HG02884 (cell line): ENCODE results near the gene COX5B.

Experiments
- ATAC-seq: cut with Tn5 transposase; IDR thresholded peaks from one replicate; pipeline ENCODE4 v1.9.1; 2021; ENCODE audit warnings: mild to moderate bottlenecking, moderate library complexity; ENCODE audit not compliant: unreplicated experiment

The COX5B gene

GRCh38 chr2:97653874-97654273, 8.0 kb downstream of the COX5B start:
- no peak for ATAC-seq

- no peak for ATAC-seq
Observed at GRCh38 chr2:97654309-97654708, 8.4 kb downstream of the COX5B start.

GRCh38 chr2:97654791-97655190, 8.9 kb downstream of the COX5B start:
- no peak for ATAC-seq

DNA sequence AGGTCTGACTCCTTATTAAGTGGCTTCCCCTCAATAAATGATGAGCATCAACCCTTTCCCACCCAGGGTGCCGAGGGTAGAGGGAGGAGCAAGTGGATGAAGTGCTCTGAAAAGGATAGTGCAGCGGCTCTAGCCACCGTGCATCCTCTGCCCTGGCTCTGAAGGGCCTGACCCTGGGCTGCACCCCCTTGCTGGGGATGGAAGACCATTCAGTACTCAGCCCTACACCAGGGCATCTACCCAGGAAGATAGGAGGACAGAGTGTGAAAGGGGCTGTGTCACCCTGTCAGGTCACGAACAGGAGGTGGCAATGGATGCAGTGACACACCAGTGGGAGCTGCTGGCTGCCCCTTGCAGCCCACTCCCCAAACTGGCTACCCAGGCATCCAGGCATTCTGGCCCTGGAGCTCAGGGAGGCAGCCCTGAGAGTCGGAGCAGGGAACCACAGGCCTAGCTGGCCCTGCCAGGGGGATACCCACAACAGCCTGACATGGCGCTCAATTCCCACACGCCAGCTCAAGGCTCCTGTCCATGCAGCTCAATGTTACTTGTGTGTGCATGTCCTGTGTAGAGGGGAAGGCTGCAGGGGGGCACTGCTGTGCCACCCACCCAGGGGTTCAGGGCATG, 10.4 kb downstream of the COX5B start:
- ATAC-seq = no peak

- ATAC-seq = no peak
Observed at GRCh38 chr2:97656905-97657587, 11.2 kb downstream of the COX5B start.

DNA sequence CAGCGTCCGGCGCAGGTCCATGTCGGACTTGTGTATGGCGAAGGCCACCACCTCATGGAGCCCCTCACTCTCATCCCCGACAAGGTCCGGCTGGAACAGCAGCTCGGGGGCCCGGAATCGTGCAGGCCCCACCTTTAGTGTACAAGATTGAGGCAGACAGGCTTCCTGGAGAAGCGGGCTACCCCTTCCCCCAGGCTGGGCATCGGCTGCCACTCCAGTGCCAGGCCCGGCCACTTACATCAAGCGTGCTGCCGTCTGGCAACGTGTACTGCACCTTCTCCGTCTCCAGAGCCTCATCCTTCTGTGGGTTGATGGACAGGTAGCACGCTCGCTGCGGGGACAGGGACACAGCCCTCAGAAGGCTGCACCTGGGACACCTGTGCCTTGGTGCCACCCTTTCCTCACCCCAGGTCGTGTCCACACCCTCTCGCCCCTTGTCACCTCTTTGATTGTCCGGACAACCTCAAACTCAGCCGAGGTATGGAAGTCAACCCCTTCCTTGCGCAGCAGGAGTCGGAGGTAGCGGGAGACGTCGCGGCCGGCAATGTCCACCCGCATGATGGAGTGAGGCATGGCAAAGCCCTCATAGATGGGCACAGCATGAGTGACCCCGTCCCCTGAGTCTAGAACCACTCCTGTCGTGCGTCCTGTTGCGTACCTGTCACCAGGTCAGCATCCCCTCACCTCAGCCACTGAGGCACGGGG, 12.3 kb downstream of the COX5B start:
- ATAC-seq = no peak

DNA sequence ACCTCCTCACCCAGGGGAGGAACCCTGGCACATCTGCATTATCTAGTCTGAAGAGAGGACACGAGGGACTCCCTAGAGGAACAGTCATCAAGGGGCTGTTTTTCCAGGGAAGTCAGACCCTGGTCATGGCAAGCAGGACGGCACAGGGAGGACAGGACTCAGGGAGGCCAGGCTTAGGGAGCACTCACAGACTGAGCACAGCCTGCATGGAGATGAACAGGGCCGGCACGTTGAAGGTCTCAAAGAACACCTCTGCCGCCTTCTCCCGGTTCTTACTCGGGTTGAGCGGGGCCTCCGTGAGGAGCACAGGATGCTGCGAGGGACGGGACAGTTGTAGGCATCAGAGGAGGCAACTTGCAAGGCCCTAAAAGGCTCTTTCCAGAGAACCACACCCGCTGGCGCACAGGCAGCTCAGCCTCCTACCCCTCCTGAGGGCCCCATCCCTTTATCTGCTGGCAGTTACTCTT, 12.9 kb downstream of the COX5B start:
- no peak for ATAC-seq

DNA sequence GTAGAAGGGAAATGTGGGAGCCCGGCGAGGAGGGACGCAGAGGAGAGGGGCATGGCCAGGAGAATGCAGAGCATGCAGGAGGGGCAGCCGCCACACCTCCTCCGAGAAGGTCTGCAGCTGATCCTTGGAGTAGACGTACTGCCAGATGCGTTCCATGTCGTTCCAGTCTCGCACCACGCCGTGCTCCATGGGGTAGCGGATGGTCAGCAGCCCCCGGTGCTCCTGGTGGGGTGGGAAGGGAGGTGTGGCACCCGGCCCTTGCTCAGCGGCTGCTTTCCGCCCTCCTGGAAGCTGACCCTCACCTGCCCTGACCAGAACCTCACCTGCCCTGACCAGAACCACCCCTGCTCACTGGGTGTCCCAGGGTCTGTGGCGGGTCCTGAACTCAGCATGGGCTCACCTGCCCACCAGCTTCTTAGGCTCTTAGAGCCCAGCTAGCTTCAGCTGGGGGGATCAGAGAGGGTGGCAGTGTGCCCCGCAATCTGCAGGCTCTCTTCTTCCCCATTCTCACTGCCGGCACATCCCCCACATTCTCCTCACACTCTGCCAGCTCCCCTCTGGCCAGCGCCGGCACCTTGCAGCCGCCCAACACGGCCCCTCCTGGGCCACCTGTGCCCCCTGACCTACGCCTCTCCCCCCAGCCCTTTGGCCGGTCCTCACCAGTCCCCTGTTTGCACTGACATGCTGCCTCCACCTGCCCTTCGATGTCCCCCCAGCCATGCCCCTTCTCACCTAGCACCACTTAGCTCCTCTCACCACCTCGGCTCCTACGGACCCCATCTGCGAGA, 13.6 kb downstream of the COX5B start:
- ATAC-seq = no peak

DNA sequence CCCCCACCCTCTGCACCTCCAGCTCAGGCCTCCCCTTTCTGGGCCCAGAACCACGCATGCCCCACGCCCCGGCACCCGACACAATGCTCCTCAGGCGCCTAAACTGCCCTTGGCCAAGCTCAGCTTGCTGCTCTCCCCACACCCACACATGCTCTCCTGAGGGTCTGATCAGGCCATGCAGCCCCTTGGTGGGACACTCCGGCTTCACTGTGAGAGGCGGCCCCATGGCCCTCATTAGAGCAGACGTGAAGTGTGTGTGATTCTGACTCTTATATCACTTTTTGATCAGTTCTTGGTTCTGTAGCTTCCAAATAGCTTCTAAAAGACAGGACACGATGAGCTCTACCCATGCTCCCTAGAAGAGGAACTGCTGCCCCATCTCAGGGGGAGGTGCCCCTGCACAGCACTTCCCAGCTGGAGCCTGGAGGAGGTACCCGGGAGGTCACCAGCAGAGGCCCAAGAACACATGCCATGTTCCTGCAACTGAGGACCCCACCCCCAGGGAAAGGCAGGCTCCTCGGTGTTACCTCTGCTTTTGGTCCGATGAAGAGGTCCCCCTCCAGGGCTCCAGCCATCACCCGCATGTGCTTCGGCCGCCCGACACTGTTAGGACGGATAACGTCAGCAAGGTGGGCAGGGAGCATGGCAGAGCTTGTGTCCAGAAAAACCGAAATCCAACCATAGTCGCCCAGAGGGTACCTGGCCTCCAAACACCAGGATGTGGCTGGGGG, 14.3 kb downstream of the COX5B start:
- ATAC-seq = no peak

- no peak for ATAC-seq
Observed at GRCh38 chr2:97660775-97661389, 15.0 kb downstream of the COX5B start.

- no peak for ATAC-seq
Observed at GRCh38 chr2:97661927-97662326, 16.1 kb downstream of the COX5B start.

DNA sequence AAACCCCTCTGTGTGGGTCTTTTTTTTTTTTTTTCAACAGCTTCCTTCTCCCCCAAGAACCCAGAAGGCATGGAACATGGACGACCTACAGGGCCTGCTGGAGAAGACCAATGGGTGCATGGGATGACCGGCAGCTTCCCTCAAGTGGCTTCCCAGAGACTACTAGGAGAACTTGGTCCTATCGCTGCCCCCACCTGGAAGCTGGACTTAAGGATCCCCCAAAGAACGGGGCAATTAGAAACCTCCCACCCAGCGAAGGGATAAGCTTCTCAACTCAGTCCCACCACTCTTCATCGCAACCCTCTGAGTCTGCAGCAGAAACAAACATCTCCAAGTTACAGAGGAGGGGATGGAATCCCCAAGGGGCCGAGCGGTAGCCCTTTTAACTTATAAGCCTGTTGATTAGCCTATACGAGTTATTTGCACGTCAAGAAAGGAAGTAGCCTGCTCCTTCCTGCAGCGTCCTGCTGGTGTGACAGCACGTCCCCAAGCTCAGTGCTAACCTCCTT, 16.6 kb downstream of the COX5B start:
- no peak for ATAC-seq

DNA sequence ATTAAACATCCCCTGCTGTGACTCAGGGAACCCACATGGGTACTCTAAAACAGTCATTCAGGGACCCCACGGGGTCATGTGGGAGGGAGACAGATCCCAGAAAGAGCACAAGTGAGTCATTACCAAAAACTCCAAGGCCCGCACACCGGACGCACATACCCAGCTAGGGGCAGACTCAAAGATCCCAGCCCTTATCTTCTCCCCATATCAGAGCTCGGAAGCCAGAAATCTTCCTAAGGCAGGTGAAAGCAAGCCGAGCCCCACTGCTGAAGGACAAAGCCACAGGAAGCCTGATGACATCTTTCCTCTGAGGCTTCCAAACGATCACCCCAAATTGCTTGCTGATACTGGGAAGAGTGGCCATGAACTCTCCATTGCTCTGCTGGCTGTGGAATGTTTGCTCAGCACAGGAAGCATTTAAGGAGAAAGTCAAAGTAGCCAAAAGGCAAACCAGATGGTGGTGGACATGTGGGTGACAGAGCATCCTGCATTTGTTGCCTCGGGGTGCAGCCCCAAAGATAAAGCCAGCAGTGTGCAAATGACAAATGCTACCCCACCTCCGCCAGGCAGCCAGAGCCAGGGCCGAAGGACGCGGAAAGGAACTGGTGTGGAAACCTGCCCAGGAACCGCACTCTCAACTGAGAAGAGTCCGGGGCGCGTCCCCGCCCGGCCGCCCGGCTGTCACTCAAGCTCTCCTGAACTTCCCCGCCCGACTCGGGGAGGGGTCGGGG, 17.2 kb downstream of the COX5B start:
- ATAC-seq = peak; percentile 44

- no peak for ATAC-seq
Observed at GRCh38 chr2:97663626-97663961, 17.7 kb downstream of the COX5B start.

DNA sequence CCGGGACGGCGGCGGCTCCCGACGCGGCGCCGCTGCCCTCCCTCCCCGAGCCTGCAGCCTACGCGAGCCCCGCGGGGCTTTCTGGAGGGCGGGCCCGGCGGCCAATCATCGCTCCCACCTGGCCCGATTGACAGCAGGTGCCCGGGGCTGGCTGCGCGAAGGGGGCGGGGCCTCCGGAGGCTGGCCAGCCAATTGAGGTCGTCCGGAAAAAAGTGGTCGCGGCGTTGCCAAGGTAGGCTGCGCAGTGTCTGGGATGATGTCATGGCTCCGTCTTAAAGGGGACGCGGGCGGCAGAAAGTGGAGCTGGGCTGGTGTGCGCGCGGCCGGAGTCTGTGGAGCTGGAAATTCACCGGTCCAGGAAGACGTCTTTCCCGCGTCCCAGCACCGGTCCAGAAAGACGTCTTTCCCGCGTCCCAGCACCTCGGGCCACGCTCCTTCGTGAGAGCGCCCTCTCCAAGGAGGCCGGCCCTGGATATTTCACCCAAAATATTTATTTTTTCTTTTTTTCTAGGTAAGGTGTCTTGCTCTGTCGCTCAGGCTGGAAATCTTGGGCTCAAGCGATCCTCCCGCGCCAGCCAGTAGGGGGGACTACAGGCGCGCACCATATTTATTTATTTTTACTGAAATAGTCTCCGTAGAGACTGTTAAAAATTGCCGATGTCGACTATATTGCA, 18.2 kb downstream of the COX5B start, which contains the start of gene ACTR1B:
ACTR1B (minus strand) TSS at position 83 of the 674 bp plus-strand sequence. CDS start 154 bp downstream, outside the sequence.
- peak; percentile 78 for ATAC-seq

GRCh38 chr2:97664636-97664970, 18.7 kb downstream of the COX5B start:
- no peak for ATAC-seq

GRCh38 chr2:97669448-97669847, 23.6 kb downstream of the COX5B start, which contains the start of gene C2orf92:
Gene C2orf92, plus strand, starts transcription at chr2:97669713. Its CDS starts 76 bp downstream, at chr2:97669789.
- ATAC-seq = no peak

DNA sequence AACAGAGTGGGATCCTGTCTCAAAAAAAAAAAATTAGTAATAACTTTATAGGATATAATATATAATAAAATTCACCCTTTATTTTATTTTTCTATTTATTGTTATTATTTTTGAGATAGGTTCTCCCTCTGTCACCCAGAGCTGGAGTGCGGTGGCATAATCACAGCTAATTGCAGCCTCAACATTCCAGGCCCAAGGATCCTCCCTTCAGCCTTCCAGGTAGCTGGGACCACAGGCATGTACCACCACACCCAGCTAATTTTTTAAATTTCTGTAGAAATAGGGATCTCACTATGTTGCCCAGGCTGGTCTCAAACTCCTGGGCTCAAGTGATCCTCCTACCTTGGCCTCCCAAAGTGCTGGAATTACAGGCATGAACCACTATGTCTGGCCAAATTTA, 24.6 kb downstream of the COX5B start:
- no peak for ATAC-seq

- no peak for ATAC-seq
Observed at GRCh38 chr2:97671526-97671925, 25.7 kb downstream of the COX5B start.
